Astrocyte of the spinal cord (primary cell): ENCODE measurements around the gene FAM185A.

Experiments used
- DNase-seq: peaks from one replicate; pipeline ENCODE4 v3.0.0; 2011; ENCODE audit warnings: low read depth, low spot score
- H3K4me3 ChIP-seq: 2 replicates; pipeline ENCODE4 v1.5.1; 2011; ENCODE audit warnings: low read depth, mild to moderate bottlenecking, low read length, moderate library complexity
- CTCF ChIP-seq: IDR thresholded peaks from 2 replicates; pipeline ENCODE4 v1.5.1; 2012; ENCODE audit warnings: low read depth, mild to moderate bottlenecking, low read length, inconsistent platforms
- in situ Hi-C: cut with HindIII; loops from 2 replicates; pipeline ENCODE4 v1.10.0; 2017; ENCODE audit warnings: low sequenced_read_pairs

FAM185A gene

GRCh38 chr7:102817616-102818573 is 69.1 kb downstream of the FAM185A start:
- no peak for TF ChIP-seq CTCF
- no peak overlapping the region for H3K4me3 ChIP-seq
- no peak for DNase-seq
- in situ Hi-C loops: no loop called here

DNA sequence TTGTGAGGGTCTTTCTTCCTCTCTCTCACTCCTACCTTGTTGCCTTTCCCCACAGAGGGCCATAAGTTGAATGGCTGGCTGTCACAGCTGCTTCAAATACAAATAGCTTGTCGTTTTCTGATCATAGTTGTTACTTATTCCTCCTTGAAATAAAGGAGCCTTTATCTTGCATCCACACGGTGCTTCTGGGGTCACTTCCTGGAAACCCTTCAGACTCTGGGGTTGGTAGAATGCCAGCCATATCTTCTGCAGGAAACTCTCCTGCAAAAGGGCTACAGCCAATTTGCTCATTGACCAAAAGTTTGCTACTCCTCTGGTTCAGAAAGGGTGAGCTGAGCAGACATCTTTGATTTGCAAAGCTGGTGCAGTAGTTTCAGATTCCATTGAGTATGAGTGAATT is 70.4 kb downstream of the FAM185A start:
- H3K4me3 ChIP-seq: no peak overlapping the region
- in situ Hi-C loops: no loop called here
- TF ChIP-seq CTCF: no peak
- no peak for DNase-seq

DNA sequence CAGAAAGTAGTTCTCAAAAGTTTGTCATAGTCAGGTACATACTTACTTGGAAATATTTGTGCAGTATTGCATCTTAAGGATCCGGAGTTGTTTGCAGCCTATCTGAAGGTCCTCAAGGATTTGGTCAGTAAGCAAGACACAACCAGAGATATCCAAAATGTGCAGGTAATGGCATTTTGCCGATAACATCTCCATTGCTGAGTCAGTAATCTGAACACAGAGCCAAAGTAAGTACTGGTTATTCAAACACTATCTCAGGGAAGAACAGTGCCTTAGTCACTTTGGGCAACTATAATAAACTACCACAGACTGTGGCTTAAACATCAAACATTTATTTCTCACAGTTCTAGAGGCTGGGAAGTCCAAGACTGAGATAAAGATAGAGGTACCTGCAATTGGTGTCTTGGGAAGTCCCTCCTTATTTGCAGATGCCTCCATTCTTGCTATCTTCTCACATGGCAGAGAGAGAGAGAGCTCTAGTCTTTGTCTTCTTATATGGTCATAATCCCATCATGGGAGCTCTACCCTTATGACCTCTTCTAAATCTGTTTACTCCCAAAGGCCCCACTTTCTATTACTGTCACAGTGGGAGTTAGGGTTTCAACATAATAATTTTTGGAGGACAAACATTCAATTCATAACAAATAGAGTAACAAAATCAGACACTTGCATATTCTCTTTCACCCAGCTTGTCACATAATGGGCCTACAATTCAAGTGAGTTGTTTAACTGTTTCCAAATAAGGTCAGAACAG is 73.4 kb downstream of the FAM185A start:
- no peak overlapping the region for H3K4me3 ChIP-seq
- in situ Hi-C loops: no loop called here
- TF ChIP-seq CTCF: no peak
- DNase-seq: no peak

GRCh38 chr7:102823390-102824119 is 74.8 kb downstream of the FAM185A start:
- H3K4me3 ChIP-seq: no peak overlapping the region
- DNase-seq: peak; percentile 34
- in situ Hi-C loops: no loop called here
- no peak for TF ChIP-seq CTCF

DNA sequence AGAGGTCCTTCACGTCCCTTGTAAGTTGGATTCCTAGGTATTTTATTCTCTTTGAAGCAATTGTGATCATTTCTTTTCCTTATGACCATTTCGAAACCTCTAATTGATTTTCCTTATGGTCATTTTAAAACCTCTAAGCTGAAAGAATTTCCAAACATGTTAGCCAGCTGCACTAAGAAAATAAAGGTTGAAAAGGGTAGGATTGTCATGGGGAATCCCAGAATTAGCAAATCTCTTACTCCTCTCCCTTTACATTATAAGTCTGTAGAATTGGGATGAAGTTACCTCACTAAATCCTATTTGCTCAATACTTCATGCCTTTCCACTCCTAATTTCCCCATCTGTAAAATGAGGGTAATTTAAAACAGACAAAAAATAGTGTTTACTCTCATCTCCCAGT is 79.5 kb downstream of the FAM185A start:
- no peak overlapping the region for H3K4me3 ChIP-seq
- no peak for TF ChIP-seq CTCF
- no peak for DNase-seq
- in situ Hi-C loops: no loop called here

DNA sequence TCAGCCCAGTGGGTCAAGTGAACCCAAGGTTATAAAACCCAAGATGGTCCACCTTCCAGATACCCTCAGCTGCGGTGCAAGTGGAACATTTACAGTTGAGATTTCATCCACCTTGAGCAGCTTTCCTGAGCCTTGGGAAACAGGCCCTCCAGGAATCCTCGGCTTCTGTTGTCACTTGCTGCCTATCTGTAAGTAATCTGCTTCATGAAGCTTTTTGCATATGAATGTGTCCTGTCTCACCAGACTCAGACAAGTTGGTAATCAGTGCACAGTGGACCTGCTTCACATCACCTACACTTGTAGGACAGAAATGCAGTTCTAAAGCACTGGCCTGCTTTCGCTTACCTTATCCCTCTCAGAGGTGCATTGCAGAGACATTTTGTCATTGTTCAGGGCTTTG is 80.3 kb downstream of the FAM185A start:
- no peak for DNase-seq
- H3K4me3 ChIP-seq: no peak overlapping the region
- in situ Hi-C loops: no loop called here
- TF ChIP-seq CTCF: no peak
